T-cell (primary cell): ENCODE measurements around the gene BIK. TPM values are rescaled to one million over a fixed set of nuclear protein-coding genes. Genes with fewer than 3 reads are reported as not detected.
"Not testable (repeated sequence)": the region's sequence is repeated elsewhere in the genome, so short reads cannot be mapped to it uniquely, and the experiment has no call there.

Experiments
- ATAC-seq, 4 experiments: fragments of 200-7000 bp in 3 of 4; fragments of 150-1000 bp in 1 of 4; cut with Tn5 transposase; replicated peaks in 1 of 4; 1 replicate in 3 of 4; 2 replicates in 1 of 4; pipeline ENCODE4 v1.10.0; 2021; ENCODE audit warnings: moderate library complexity in 3 of 4, mild to moderate bottlenecking in 2 of 4, moderate number of reproducible peaks in 1 of 4
- CTCF ChIA-PET, 2 donors: fragments of 300-600 bp; sonication (Branson Sonifier 250); formaldehyde crosslinking; loops; one replicate each; lab custom pipeline; 2022; ENCODE audit warnings: antibody characterized with exemption in 2 of 2; lab: Charles Lee
- POLR2A ChIA-PET, 2 donors: fragments of 300-600 bp; sonication (Branson Sonifier 250); formaldehyde crosslinking; loops; one replicate each; lab custom pipeline; 2022; ENCODE audit warnings: antibody characterized with exemption in 2 of 2; lab: Charles Lee
- DNase-seq, 35 experiments: peaks; one replicate each; pipeline versions ENCODE4 v3.0.0 to v3.0.0-alpha.2; 2013 to 2023
- H3K27ac ChIP-seq: one replicate; pipeline ENCODE4 v1.5.1; 2013; ENCODE audit warnings: low read length
- H3K27me3 ChIP-seq, 2 experiments: replicated peaks in 1 of 2; 1 replicate in 1 of 2; 2 replicates in 1 of 2; pipeline versions ENCODE4 v1.6.1 to v1.7.0; 2013; ENCODE audit warnings: low read length in 1 of 2, mixed read lengths in 1 of 2; ENCODE audit not compliant: control insufficient read depth in 2 of 2, insufficient read depth in 2 of 2; ENCODE audit errors: extremely low read depth in 1 of 2
- H3K36me3 ChIP-seq, 2 donors: 1 replicate in 1 of 2; 2 replicates in 1 of 2; pipeline versions ENCODE4 v1.6.1 to v1.7.0; 2013; ENCODE audit warnings: low read length in 1 of 2; ENCODE audit not compliant: control insufficient read depth in 2 of 2, insufficient read depth in 1 of 2; ENCODE audit errors: extremely low read depth in 1 of 2
- H3K4me1 ChIP-seq, 2 experiments: 1 replicate in 1 of 2; 2 replicates in 1 of 2; pipeline versions ENCODE4 v1.6.1 to v1.7.0; 2013; ENCODE audit warnings: low read length in 2 of 2, mixed read lengths in 1 of 2; ENCODE audit not compliant: insufficient read depth in 2 of 2, control insufficient read depth in 1 of 2; ENCODE audit errors: extremely low read depth in 1 of 2
- H3K4me3 ChIP-seq, 2 donors: 1 replicate in 1 of 2; 2 replicates in 1 of 2; pipeline versions ENCODE4 v1.5.1 to v1.7.0; 2013; ENCODE audit warnings: mild to moderate bottlenecking in 2 of 2, low read length in 1 of 2, moderate library complexity in 1 of 2; ENCODE audit not compliant: control insufficient read depth in 1 of 2; ENCODE audit errors: extremely low read depth in 1 of 2
- H3K9me3 ChIP-seq: 2 replicates; pipeline ENCODE4 v1.7.0; 2013
- H3K27ac Mint-ChIP-seq, 2 donors: one replicate each; pipeline ENCODE4 v1.8.0; 2020 to 2021; ENCODE audit warnings: mild to moderate bottlenecking in 2 of 2, mixed read lengths in 2 of 2
- H3K27me3 Mint-ChIP-seq, 2 donors: one replicate each; pipeline ENCODE4 v1.8.0; 2021 to 2022; ENCODE audit warnings: mixed read lengths in 2 of 2
- H3K36me3 Mint-ChIP-seq: one replicate; pipeline ENCODE4 v1.8.0; 2021; ENCODE audit warnings: mixed read lengths
- H3K4me1 Mint-ChIP-seq, 3 donors: one replicate each; pipeline ENCODE4 v1.8.0; 2020 to 2022; ENCODE audit warnings: mixed read lengths in 3 of 3, mild to moderate bottlenecking in 1 of 3
- H3K4me3 Mint-ChIP-seq, 3 donors: one replicate each; pipeline ENCODE4 v1.8.0; 2020 to 2022; ENCODE audit warnings: mild to moderate bottlenecking in 3 of 3, mixed read lengths in 3 of 3, moderate library complexity in 3 of 3
- H3K9me3 Mint-ChIP-seq, 3 donors: one replicate each; pipeline ENCODE4 v1.8.0; 2020 to 2022; ENCODE audit warnings: mixed read lengths in 3 of 3
- WGBS: methylation state at CpG from one replicate; pipeline ENCODE4 v1.1.5; 2013; ENCODE audit warnings: missing lambda C conversion rate; ENCODE audit not compliant: insufficient coverage; 5-methylcytosine and 5-hydroxymethylcytosine counted together
- total RNA-seq, 35 experiments: library from RNA in 6 of 35; stranded (reverse) in 6 of 35; fragments of 120-200 nt in 1 of 35; gene quantifications; one replicate each; pipeline versions ENCODE4 v1.2.1 to v1.2.4 and lab custom pipeline; 2013 to 2026

BIK gene
- total RNA-seq, 5 donors from 2014 or later (not counting 1 experiment from before 2014, with no cell fraction given), result 2.0 to 3.2 (median 2.7) TPM

GRCh38 chr22:43136255-43136654 lies 25.7 kb downstream of the BIK start:
- H3K36me3 ChIP-seq, result peaks cover 27 to 56% of the 10 kb centered on the region in 2 donors
- ChIA-PET CTCF (no interaction called here), POLR2A (no interaction called here)
- Mint-ChIP-seq H3K27ac (no peak overlapping the region), H3K36me3 (peaks cover 44% of the 10 kb centered on the region), H3K9me3 (no peaks in the 10 kb centered on the region), H3K4me3 (no peak overlapping the region), H3K27me3 (no peaks in the 10 kb centered on the region), H3K4me1 (peaks cover 4 to 10% (median 9%) of the 10 kb centered on the region in 3 donors)
- H3K4me3 ChIP-seq, result no peak overlapping the region
- H3K27me3 ChIP-seq, result no peaks in the 10 kb centered on the region
- peak in 23 of 35 experiments; percentile 13 to 60 (median 27) for DNase-seq
- H3K4me1 ChIP-seq, result peaks cover 0 to 7% of the 10 kb centered on the region in 2 experiments
- no peaks in the 10 kb centered on the region for H3K9me3 ChIP-seq
- H3K27ac ChIP-seq, result no peak overlapping the region
- ATAC-seq, result peak; percentile 45 to 75 (median 68)
- 52% methylated on average over 8 of the region's 9 CpGs for WGBS

GRCh38 chr22:43136801-43137200 lies 26.3 kb downstream of the BIK start:
- Mint-ChIP-seq H3K9me3 (no peaks in the 10 kb centered on the region), H3K4me1 (peaks cover 4 to 14% (median 13%) of the 10 kb centered on the region in 3 donors), H3K4me3 (no peak overlapping the region), H3K27ac (no peak overlapping the region), H3K36me3 (peaks cover 40% of the 10 kb centered on the region), H3K27me3 (no peaks in the 10 kb centered on the region)
- DNase-seq, result no peak
- Histone ChIP-seq H3K36me3 (peaks cover 27 to 53% of the 10 kb centered on the region in 2 donors), H3K9me3 (no peaks in the 10 kb centered on the region), H3K4me1 (peaks cover 0 to 7% of the 10 kb centered on the region in 2 experiments), H3K27me3 (no peaks in the 10 kb centered on the region), H3K4me3 (no peak overlapping the region), H3K27ac (no peak overlapping the region)
- WGBS, result 85% methylated on average over 9 of the region's 10 CpGs
- POLR2A ChIA-PET, result no interaction called here
- ATAC-seq, result no peak
- CTCF ChIA-PET, result no interaction called here

DNA sequence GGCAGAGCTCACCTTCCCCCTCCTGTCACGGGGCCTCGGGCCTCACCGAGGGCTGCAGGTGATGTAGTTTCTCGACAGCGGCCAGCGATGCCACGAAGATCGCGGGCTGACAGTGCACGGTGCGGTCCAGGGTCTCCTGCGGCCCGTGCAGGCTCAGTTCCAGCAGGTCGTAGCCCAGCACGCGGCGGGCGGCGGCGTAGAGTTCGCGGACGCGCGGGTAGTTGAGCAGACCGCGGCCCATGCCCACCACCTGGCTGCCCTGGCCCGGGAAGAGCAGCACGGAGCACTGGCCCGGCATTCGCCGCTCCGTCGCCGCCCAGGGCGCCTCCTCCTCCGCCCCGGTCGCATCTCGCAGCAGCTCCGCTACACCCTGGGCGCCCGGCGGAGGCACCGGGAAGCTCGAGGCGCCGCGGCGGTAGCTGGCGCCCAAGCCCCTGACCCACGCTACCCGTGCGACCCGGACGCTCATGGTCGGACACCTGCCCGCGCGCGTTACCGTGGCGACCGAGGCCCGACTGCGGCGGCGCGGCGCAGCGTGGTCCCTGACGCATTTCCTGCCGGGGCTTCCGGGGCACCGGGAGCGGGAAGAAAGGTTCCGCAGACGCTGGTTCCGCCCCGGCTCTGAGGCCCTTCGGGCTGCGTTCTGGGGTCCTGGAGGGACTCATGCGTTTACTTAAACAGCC lies 32.5 kb downstream of the BIK start, which contains the start of gene MCAT:
Gene MCAT, minus strand, starts transcription at position 519 of the 683 bp plus-strand sequence. Its CDS starts 50 bp downstream, at position 469.
- H3K27me3 Mint-ChIP-seq, result no peaks in the 10 kb centered on the region
- DNase-seq (peak; percentile 42 to 85 (median 67)), ATAC-seq (peak; percentile 92 to 95 (median 94))
- peaks cover 22 to 33% (median 31%) of the 10 kb centered on the region in 3 donors for H3K4me1 Mint-ChIP-seq
- H3K27me3 ChIP-seq, result peaks cover 0 to 9% of the 10 kb centered on the region in 2 experiments
- no peaks in the 10 kb centered on the region for H3K9me3 ChIP-seq
- WGBS, result under 1% methylated on average over 83 of the region's 83 CpGs
- CTCF ChIA-PET, result no interaction called here
- POLR2A ChIA-PET, result interaction anchor here in 1 of 2 donors (0.6 kb wide), 1 partner anchor 498 kb away, joined by 3 read pairs; no protein-coding TSS in a partner anchor
- peaks cover 3 to 27% of the 10 kb centered on the region in 2 experiments for H3K4me1 ChIP-seq
- H3K27ac Mint-ChIP-seq, result peak within 1 kb of the TSS; percentile 92 to 93
- H3K36me3 ChIP-seq, result peaks cover 6 to 16% of the 10 kb centered on the region in 2 donors
- H3K27ac ChIP-seq, result peak within 1 kb of the TSS; percentile 77
- no peaks in the 10 kb centered on the region for H3K9me3 Mint-ChIP-seq
- H3K4me3 ChIP-seq, result peak within 1 kb of the TSS; percentile 70 to 87
- peaks cover 21% of the 10 kb centered on the region for H3K36me3 Mint-ChIP-seq
- peak within 1 kb of the TSS; percentile 79 to 86 (median 85) for H3K4me3 Mint-ChIP-seq

GRCh38 chr22:43144949-43145348 lies 34.4 kb downstream of the BIK start:
- H3K36me3 ChIP-seq, result peaks cover 6% of the 10 kb centered on the region in 2 donors
- peak overlapping the region in 1 of 3 donors; percentile 34 for H3K4me3 Mint-ChIP-seq
- H3K27ac ChIP-seq, result no peak overlapping the region
- peaks cover 0 to 9% of the 10 kb centered on the region in 2 experiments for H3K27me3 ChIP-seq
- DNase-seq (no peak), ATAC-seq (no peak)
- no peaks in the 10 kb centered on the region for H3K9me3 Mint-ChIP-seq
- no peak overlapping the region for H3K27ac Mint-ChIP-seq
- H3K4me1 ChIP-seq, result peaks cover 3 to 27% of the 10 kb centered on the region in 2 experiments
- no CpG with 5 or more reads among the region's 3 CpGs for WGBS
- POLR2A ChIA-PET, result interaction anchor here in 1 of 2 donors (0.7 kb wide), 1 partner anchor 77 kb away, joined by 4 read pairs; no protein-coding TSS in a partner anchor
- H3K36me3 Mint-ChIP-seq, result peaks cover 10% of the 10 kb centered on the region
- H3K4me1 Mint-ChIP-seq, result peaks cover 22 to 35% (median 34%) of the 10 kb centered on the region in 3 donors
- CTCF ChIA-PET, result interaction anchor here in 1 of 2 donors (0.7 kb wide), 1 partner anchor 13 kb away, joined by 4 read pairs; no protein-coding TSS in a partner anchor
- no peak overlapping the region for H3K4me3 ChIP-seq
- no peaks in the 10 kb centered on the region for H3K9me3 ChIP-seq
- no peaks in the 10 kb centered on the region for H3K27me3 Mint-ChIP-seq

- peaks cover 3 to 27% of the 10 kb centered on the region in 2 experiments for H3K4me1 ChIP-seq
- CTCF ChIA-PET, result interaction anchor here in 1 of 2 donors (0.6 kb wide), 1 partner anchor 1072 kb away, joined by 3 read pairs; no protein-coding TSS in a partner anchor
- WGBS, result 98% methylated on average over 5 of the region's 8 CpGs
- POLR2A ChIA-PET, result interaction anchor here in 1 of 2 donors (0.7 kb wide), 1 partner anchor 77 kb away, joined by 4 read pairs; no protein-coding TSS in a partner anchor
- H3K27ac ChIP-seq, DNase-seq, H3K36me3 Mint-ChIP-seq, H3K27me3 Mint-ChIP-seq, H3K36me3 ChIP-seq, H3K4me3 Mint-ChIP-seq, ATAC-seq, H3K4me3 ChIP-seq, H3K27ac Mint-ChIP-seq, H3K9me3 Mint-ChIP-seq, H3K9me3 ChIP-seq, H3K27me3 ChIP-seq: not testable (repeated sequence)
- H3K4me1 Mint-ChIP-seq, result peaks cover 22 to 36% (median 34%) of the 10 kb centered on the region in 3 donors
Observed at GRCh38 chr22:43145371-43145770, 34.8 kb downstream of the BIK start.

GRCh38 chr22:43146332-43146731 lies 35.8 kb downstream of the BIK start:
- H3K36me3 ChIP-seq, H3K4me3 ChIP-seq, H3K4me3 Mint-ChIP-seq, H3K36me3 Mint-ChIP-seq, H3K27me3 Mint-ChIP-seq, POLR2A ChIA-PET, DNase-seq, H3K9me3 Mint-ChIP-seq, H3K9me3 ChIP-seq, H3K27ac ChIP-seq, ATAC-seq, H3K27me3 ChIP-seq: not testable (repeated sequence)
- H3K27ac Mint-ChIP-seq, result peak overlapping the region in 1 of 2 donors; percentile 39
- peaks cover 24 to 39% (median 32%) of the 10 kb centered on the region in 3 donors for H3K4me1 Mint-ChIP-seq
- peaks cover 3 to 32% of the 10 kb centered on the region in 2 experiments for H3K4me1 ChIP-seq
- CTCF ChIA-PET, result interaction anchor here in 1 of 2 donors (0.7 kb wide), 1 partner anchor 1369 kb away, joined by 3 read pairs; no protein-coding TSS in a partner anchor
- 94% methylated on average over 11 of the region's 15 CpGs for WGBS
